OCI-LY3 (cell line): Measurements from ENCODE around the gene SECTM1.

Source experiments
- EZH2phosphoT487 ChIP-seq: fragments of 200-600 bp; shearing (Covaris generic); IDR thresholded peaks from 2 replicates; pipeline ENCODE4 v1.6.1; 2018; ENCODE audit warnings: antibody characterized with exemption, mixed run types, low read depth
- TF ChIP-seq, protein P1 (sequence below): fragments of 200-600, 300-600 bp; sonication (generic); IDR thresholded peaks from 2 replicates; pipeline ENCODE4 v1.5.1; 2014; ENCODE audit warnings: antibody characterized with exemption, low read length, low read depth

DNA sequence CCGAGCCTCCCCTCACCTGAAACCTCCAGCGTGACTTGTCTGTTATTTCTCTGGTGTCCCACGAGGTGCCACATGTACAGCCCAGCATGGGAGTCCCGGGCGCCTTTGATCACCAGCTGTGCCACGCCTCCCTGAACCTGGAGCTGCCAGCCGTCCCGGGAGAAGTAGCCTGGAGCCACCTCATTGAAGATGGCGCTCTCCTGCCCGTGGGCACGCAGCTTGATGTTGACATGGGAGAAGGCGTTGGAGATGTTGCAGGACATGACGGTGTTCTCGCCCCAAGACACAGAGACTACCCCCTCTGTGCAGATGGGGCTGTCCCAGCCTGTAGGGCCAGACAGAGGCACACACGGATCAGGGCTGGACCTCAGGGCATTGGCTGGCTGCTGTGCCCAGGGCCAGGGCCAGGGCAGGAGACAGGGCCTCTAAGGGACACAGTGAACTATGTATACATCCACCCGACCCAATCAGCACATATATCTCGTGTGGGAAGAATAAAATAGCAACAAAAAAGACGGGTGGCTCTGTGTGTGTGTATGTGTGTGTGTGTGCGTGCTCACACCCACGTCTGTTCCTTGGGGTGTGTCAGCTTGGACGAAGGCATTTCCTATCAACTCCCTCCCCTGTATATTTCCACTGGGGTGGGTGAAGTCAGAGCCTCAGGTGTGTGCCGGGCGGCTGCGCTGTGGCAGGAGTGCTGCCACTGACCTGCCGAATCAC, 8.8 kb downstream of the SECTM1 start:
- TF ChIP-seq, protein P1, sequence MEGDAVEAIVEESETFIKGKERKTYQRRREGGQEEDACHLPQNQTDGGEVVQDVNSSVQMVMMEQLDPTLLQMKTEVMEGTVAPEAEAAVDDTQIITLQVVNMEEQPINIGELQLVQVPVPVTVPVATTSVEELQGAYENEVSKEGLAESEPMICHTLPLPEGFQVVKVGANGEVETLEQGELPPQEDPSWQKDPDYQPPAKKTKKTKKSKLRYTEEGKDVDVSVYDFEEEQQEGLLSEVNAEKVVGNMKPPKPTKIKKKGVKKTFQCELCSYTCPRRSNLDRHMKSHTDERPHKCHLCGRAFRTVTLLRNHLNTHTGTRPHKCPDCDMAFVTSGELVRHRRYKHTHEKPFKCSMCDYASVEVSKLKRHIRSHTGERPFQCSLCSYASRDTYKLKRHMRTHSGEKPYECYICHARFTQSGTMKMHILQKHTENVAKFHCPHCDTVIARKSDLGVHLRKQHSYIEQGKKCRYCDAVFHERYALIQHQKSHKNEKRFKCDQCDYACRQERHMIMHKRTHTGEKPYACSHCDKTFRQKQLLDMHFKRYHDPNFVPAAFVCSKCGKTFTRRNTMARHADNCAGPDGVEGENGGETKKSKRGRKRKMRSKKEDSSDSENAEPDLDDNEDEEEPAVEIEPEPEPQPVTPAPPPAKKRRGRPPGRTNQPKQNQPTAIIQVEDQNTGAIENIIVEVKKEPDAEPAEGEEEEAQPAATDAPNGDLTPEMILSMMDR: no peak
- TF ChIP-seq EZH2phosphoT487: no peak
